NB4 (cell line): ENCODE measurements around the gene GEN1.

Source experiments
- DNase-seq: peaks from one replicate; pipeline ENCODE4 v3.0.0; 2010; ENCODE audit warnings: low read depth
- H3K4me3 ChIP-seq: one replicate; pipeline ENCODE4 v1.5.1; 2011; ENCODE audit warnings: mild to moderate bottlenecking, low read depth, low read length, moderate library complexity
- CTCF ChIP-seq: IDR thresholded peaks from one replicate; pipeline ENCODE4 v1.5.1; 2012; ENCODE audit warnings: low read depth, low read length
- MYC ChIP-seq: IDR thresholded peaks from 2 replicates; pipeline ENCODE4 v1.6.1; 2011; ENCODE audit warnings: low read depth, low read length
- POLR2A ChIP-seq: IDR thresholded peaks from 2 replicates; pipeline ENCODE4 v1.6.1; 2011; ENCODE audit warnings: mild to moderate bottlenecking; ENCODE audit not compliant: insufficient read length; ENCODE audit errors: extremely low read depth
- TF ChIP-seq, protein P1 (sequence below): IDR thresholded peaks from 2 replicates; pipeline ENCODE4 v1.6.1; 2011; ENCODE audit warnings: low read depth, low read length

The GEN1 gene

GRCh38 chr2:17790536-17790935 lies 36.6 kb downstream of the GEN1 start:
- H3K4me3 ChIP-seq, result no peak overlapping the region
- DNase-seq, result no peak
- TF ChIP-seq, protein P1, sequence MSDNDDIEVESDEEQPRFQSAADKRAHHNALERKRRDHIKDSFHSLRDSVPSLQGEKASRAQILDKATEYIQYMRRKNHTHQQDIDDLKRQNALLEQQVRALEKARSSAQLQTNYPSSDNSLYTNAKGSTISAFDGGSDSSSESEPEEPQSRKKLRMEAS, result no peak
- TF ChIP-seq CTCF, result no peak
- TF ChIP-seq POLR2A, result no peak
- TF ChIP-seq MYC, result no peak

- TF ChIP-seq POLR2A (no peak), CTCF (no peak), MYC (no peak)
- TF ChIP-seq, protein P1, result no peak
- H3K4me3 ChIP-seq, result no peak overlapping the region
- DNase-seq, result no peak
Measured at GRCh38 chr2:17791121-17791816, 37.3 kb downstream of the GEN1 start.

- no peak overlapping the region for H3K4me3 ChIP-seq
- TF ChIP-seq POLR2A, result no peak
- TF ChIP-seq MYC, result no peak
- no peak for TF ChIP-seq CTCF
- TF ChIP-seq, protein P1, result no peak
- no peak for DNase-seq
Measured at GRCh38 chr2:17791817-17792130, 37.8 kb downstream of the GEN1 start.

- H3K4me3 ChIP-seq, result no peak overlapping the region
- TF ChIP-seq, protein P1, result no peak
- TF ChIP-seq POLR2A (no peak), MYC (no peak), CTCF (no peak)
- DNase-seq, result no peak
Measured at GRCh38 chr2:17792515-17792914, 38.6 kb downstream of the GEN1 start.

GRCh38 chr2:17793296-17793695 lies 39.4 kb downstream of the GEN1 start:
- H3K4me3 ChIP-seq, result no peak overlapping the region
- TF ChIP-seq CTCF, result no peak
- TF ChIP-seq, protein P1, result no peak
- no peak for TF ChIP-seq MYC
- TF ChIP-seq POLR2A, result no peak
- no peak for DNase-seq
